Left renal pelvis (tissue), 4 donors: ENCODE measurements around the gene DOCK6. TPM values are rescaled to one million over a fixed set of nuclear protein-coding genes. Genes with fewer than 3 reads are reported as not detected.

ENCODE experiments used
- DNase-seq, 4 donors: peaks; one replicate each; pipeline ENCODE4 v3.0.0-alpha.2; 2013; ENCODE audit warnings: low read depth in 4 of 4, low spot score in 3 of 4
- polyA plus RNA-seq, 4 donors: library from polyadenylated mRNA; unstranded; fragments of 120-200 nt; gene quantifications; one replicate each; pipeline ENCODE4 v1.2.1, GENCODE V29; 2013; ENCODE audit not compliant: insufficient read length in 4 of 4

The DOCK6 gene
- polyA plus RNA-seq, 4 donors = 29.6 to 56.0 (median 40.2) TPM

DNA sequence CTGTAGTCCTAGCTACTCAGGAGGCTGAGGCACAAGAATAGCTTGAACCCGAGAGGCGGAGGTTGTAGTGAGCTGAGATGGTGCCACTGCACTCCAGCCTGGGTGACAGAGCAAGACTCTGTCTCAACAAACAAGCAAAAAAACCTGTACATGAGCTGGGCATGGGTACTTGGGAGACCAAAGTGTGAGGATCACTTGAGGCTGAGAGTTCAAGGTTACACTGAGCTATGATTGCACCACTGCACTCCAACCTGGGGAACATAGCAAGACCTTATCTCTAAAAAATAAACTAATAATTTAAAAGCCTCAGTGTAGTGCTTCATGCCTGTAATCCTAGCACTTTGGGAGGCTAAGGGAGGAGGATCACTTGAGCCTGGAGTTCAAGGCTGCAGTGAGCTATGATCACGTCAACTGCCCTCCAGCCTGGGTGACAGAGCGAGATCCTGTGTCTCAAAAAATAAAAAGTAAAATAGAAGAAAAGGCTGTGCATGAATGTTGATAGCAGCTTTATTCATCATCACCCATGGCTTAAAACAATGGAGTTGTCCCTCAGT lies 12.3 kb upstream of the DOCK6 start:
- DNase-seq = no peak

DNA sequence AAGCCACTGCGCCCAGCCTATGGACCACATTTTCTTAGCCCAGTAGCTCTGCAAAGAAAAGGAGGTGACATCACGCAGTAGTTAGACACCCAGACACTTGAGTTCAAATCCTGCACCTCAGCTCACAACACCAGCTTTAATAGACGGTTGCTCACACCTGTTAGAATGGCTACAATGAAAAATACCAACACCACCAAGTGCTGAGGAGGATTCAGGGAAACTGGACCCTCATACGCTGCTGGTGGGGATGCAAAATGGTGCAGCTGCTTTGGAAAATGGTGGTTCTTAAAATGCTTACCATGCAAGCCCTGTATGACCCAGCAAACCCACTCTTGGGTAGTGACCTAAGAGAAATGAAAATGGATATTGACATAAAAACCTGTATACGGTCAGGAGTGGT lies 11.7 kb upstream of the DOCK6 start:
- DNase-seq = no peak

- no peak for DNase-seq
Observed at GRCh38 chr19:11273296-11273695, 11.0 kb upstream of the DOCK6 start.

DNA sequence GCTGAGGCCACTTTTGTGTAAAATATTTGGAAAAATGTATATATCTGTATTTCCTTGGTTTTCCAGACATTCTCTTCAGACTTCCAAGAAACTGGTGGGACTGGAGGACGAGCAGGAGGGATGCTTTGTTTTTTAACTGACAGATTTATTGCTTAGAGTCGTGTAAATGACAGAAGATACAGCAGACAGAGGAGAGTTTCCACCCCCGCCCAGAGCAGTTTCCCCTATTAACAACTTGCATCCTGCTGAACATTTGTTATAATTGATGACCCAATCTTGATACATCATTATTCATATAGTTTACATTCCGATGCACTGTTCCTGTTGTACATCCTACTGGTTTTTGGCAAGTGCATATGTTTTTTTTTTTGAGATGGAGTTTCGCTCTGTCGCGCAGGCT lies 7.1 kb upstream of the DOCK6 start:
- DNase-seq = no peak

DNA sequence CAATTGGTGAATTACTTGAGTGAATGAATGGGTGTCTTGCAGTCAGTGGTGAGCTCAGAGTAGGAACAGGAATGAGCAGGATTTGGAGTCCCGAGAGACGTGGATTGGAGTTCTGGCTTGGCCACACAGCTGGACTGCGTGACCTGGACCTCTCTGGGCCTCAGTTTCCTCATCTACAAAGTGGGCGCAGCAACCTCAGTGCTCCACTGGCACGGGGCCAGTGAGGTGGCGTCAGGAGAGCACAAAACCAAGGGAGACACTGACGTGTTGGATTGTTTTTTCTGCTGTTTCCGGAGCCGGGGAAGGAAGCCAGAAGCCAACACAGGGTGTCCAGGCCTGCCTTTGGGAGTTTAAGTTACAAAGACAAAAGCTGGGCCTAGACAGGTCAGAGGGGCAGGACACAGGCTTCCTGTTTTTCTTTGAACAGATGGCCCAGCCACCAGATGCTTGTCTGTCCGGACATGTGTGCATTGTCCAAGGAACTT lies 6.5 kb upstream of the DOCK6 start:
- DNase-seq = no peak

- DNase-seq = no peak
Observed at GRCh38 chr19:11267316-11268085, 5.2 kb upstream of the DOCK6 start.

DNA sequence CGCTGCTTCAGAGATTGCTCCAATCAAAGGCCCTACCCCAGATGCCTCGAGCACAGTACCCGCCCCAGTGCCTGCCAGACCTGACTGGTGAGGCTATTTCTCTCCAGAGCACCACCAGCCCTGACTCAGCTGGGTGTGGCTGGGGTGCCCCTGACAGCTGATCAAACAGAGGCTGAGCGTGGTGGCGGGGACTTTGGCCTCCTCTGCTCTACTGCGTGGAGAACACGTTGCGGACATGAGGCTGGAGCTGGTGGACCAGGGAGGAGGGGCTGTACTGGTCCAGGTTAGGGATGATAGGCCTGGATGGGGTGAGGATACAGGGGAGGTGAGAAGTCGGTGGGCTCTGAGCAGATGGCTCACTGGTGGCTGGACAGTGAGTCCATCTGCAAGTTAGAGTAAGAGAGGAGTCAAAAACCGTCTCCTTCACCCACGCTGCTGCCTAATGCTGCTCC lies 3.5 kb upstream of the DOCK6 start:
- DNase-seq = no peak

DNA sequence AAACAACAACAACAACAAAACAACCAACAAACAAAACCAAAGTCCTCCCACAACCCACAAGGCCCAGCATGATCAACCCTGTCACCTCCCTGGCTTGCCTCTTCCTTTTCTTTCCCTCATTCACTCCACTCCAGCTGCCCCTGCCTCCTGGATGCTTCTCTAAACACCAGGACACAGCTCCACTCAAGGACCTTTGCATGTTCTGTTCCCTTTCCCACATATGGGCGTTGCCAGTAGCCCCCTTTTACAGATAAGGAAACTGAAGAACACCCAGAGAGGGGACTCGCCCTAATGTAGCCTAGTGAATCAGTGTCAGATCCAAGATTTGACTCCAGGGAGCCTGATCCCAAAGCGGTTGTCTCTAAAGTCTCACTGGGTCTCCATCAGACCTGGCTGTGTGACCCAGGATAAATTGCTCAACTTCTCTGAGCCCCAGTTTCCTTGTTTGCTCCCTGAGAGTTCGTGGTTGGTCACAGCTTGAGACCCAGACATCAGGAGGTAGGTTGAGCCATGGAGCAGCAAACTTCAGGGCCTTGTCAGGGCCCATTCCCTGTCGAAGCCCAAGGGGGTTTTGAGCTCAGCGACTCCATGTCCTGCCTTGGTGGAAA lies 3.0 kb upstream of the DOCK6 start:
- no peak for DNase-seq

- peak in 1 of 4 donors; percentile 64 for DNase-seq
Observed at GRCh38 chr19:11264452-11265176, 2.3 kb upstream of the DOCK6 start.

DNA sequence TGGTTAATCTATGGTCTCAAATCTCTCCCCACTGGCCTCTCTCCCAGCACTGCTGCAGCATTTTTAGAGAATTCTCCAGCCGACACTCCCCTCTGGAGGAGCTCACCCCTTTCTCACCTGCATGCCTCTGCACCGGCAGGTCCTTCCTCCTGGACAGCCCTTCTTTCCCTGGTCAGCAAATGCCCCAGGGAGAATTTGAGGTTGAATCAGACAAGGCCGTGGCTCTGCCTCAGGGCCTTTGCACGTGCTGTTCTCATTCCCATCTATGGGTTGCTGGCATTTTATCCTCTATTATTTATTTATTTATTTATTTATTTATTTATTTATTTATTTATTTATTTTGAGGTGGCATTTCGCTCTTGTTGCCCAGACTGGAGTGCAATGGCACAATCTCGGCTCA lies 1.4 kb upstream of the DOCK6 start:
- DNase-seq = no peak

DNA sequence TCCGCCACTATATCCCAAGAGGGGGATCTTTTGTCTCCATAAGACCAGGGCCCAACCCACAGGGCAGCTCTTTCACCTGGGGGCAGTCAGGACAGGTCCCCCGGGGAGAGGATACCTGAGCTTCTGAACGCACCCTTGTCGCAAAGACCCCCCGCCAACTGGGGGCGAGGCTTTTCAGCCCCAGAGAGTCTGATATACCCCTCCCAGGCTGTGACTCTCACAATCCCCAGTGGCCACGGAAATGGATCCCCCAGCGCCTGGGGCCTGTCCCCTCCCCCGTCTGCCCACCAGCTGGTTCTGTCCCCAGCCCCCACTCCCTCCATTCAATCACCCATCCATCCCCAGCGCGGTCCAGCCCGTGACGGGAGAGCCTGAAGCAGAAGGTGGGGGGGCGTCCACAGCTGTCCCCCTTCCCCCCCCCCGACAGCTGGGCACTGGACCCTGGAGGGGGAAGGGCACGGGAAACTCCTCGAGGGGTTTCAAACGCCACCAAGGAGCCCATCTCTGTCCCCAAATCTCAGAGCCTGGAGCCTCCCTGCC lies 823 bp downstream of the DOCK6 start:
- DNase-seq = no peak

- DNase-seq = no peak
Observed at GRCh38 chr19:11260996-11261395, 1.3 kb downstream of the DOCK6 start.

GRCh38 chr19:11257846-11258380 lies 4.4 kb downstream of the DOCK6 start:
- no peak for DNase-seq

DNA sequence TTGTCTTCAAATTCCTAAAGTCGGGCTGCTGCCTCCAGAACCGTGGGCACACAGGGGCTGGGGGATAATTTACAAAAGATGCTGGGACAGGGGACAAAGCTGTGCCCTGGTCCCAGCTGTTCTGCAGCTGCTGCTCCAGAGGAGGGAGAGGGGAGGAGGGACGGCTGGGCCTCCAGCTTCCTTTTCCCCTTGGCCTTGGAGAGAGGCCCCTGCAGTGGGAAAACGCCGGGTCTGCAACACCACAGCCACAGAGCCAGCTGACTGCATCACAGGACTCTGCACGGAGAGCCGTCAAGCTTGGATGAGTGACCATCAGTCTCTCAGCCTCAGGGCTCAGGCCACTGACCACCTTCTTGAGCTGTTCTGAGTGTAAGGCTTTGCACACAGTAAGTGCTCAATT lies 6.1 kb downstream of the DOCK6 start:
- DNase-seq = peak in 1 of 4 donors; percentile 66

DNA sequence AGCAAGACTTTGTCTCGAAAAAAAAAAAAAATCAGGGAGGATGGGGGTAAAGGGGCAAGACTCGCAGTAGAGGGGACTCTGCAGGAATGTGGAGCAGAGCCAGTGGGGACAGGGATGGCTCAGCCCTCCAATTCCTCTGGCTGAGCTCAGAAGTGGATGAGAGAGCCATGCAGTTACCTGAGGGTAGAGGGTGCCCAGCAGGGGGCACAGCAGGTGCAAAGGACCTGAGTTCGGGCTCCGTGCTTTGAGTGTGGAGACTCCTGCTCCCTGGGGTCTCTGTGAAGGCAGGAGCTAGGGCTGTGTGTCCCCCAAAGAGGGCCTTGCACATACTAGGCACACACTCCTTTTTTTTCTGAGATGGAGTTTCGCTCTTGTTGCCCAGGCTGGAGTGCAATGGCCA lies 7.7 kb downstream of the DOCK6 start:
- no peak for DNase-seq

DNA sequence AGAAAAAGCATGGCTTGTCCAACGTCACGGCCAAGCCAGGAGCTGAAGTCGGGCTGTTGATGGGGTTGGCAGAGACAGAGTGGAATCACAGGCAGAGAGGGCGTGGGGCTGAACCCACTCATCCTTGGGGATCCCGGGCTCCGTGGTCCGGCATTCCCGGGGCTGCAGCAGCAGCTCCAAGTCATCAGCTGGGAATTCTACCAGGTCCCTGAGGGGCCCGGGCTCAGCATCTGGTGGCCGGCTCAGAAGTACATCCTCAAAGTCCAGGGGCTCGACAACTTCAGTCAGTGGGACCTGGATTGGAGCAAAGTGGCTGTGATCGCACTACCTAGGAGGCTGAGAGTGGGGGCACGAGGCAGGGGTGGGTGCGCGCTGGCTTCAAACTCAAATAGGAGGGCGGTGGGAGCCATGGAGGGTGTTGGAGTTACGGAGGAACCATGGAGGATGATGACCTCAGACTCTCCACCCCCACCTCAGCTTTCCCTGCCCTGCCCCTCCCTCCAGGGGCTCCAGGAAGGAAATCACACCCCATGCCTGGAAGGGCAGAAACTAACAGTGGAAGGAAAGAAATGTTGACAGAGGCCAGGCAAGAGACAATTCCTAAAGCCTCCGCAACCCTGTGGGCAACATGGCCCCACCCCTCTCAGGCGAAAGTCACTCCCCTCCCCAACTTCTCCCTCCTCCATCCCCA lies 9.5 kb downstream of the DOCK6 start:
- DNase-seq = no peak

DNA sequence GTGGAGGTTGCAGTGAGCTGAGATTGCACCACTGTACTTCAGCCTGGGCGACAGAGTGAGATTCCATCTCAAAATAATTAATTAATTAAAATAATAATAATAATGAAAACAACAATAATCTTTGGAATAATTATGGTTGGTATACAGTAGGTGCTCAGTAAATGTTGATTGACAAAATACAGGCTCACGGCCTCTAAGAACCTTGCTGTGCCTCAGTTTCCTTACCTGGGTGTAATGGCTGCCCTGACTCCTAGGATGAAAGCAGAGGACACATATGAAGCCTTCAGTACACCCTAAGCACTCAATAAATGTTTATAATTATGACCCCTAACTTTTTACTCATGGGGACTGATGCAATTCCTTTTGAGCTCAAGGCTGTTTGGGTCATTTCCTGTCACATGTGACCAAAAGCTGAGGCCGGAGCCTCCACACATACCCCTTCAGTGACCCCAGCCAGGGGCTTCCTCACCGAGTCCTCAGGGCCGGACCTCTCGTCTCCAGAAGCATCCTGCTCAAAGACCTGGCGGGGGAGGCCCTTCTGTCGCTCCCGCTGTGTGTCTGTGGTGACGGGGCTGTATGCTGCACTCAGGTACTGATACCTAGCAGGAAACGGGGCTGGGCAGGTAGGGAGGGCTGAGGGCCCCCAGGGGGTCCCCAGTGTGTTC lies 10.5 kb downstream of the DOCK6 start:
- DNase-seq = no peak

DNA sequence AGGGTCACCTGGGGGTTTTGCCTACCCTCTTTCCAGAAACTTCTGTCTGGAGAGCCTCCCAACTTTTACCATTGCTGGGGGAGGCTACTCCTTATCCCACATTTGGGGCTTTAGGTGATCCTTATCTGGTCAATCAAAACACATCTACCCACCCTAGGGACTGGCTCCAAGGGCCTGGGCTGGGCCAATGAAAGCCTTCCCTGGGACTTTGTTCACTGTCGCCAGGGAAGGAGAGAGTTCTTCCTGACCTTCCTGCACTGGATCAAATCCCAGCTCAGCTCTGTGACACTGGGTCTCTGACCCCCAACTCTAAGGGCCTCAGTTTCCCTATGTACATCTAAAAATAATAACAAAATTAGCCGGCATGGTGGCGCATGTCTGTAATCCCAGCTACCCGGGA lies 11.1 kb downstream of the DOCK6 start:
- no peak for DNase-seq

DNA sequence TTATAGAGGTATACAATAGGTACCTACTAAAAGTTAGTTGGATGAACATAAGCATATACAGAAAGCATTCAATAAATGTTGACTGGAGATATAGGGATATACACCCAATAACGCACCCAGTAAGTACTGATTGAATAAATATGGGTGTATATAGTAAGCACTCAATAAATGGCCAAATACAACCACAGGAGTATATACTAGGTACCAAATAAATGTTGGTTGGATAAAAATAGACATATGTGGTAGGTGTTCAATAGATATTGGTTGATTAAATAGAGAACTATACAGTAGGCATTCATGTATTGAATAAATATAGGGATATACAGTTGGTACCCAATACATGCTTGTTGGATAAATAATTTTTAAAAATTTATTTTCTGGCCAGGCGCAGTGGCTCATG lies 13.5 kb downstream of the DOCK6 start:
- DNase-seq = no peak

DNA sequence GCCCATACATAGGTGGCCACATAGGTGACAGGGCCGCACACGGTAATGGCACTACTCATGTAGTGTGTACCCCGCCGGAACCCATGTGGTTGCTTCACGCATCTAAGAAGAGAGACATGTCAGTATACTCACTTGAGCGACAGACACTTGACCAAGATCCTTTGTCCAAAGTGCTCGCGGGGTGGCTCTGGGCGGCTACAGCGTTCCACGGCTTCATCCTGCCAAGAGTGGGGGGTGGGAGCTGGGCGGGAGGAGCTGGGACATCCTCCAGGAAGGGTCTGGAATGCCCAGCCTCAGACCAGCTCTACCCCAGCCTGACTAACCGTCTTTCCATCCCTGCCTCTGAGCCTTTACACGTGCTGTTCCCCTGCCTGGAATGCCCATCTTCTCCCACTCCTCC lies 14.4 kb downstream of the DOCK6 start:
- no peak for DNase-seq
